ENCODE measurements around the gene FNDC1.

The FNDC1 gene

GRCh38 chr6:159299566-159299965 lies 130.4 kb downstream of the FNDC1 start:
- Mint-ChIP-seq H3K4me3 (no peak overlapping the region), H3K27ac (no peak overlapping the region), H3K36me3 (peaks cover 6% of the 10 kb centered on the region), H3K9me3 (no peaks in the 10 kb centered on the region), H3K4me1 (no peaks in the 10 kb centered on the region)
- no peak for DNase-seq (ENCODE audit: low spot score in 2 of 2)
- peak; percentile 24 for ATAC-seq

DNA sequence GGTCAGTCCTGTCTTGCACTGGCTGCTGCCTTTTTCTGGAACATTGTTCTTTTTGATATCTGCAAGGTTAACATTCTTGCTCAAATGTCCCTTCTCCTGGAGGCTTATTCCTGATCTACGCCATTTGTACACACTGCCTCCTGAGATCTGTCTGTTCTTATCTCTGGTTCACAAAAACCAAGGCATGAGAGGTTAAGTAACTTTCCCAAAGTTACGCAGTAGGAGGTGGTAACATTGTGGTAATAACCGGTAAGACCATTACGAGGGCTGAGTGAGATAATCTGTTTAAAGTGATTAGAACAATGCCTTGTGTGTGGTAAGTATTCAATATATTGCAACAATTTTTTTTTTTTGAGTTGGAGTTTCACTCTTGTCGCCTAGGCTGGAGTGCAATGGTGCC lies 132.1 kb downstream of the FNDC1 start:
- DNase-seq (ENCODE audit: low spot score in 2 of 2), result no peak
- Mint-ChIP-seq H3K9me3 (no peaks in the 10 kb centered on the region), H3K27ac (no peak overlapping the region), H3K4me3 (no peak overlapping the region), H3K36me3 (peaks cover 6% of the 10 kb centered on the region), H3K4me1 (no peaks in the 10 kb centered on the region)
- no peak for ATAC-seq

DNA sequence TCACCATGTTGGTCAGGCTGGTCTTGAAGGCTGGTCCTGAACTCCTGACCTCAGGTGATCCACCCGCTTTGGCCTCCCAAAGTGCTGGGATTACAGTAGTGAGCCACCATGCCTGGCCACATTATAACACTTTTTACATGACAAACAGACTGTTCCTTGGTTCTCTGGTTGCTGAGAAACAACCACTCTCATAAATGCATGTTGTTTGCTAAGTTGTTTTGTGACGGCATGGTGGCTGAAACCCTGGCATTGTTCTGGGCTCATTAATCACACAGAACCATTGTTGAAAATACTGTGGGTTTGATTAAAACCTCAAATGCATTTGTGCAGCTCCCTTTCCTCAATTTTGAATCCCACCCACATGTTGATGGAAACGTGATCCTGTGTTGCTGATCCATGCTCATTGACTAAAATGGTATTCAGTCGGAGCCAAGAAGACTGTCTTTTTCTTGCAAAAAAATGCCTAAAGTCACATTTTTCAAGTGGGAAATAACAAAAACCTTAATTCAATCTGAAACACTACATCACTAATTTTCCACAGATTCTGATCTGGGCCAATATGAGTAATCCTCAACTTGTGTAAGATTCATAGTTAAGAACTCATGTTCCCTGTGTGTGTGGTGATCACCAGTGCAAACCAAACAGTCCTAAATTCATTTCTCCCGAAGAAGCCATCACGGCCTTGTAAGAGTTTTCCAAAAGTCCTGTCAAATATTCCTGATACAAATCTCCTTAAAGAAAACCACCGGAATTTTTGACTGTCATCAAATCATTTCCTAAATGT lies 132.8 kb downstream of the FNDC1 start:
- no peaks in the 10 kb centered on the region for H3K9me3 Mint-ChIP-seq
- H3K27ac Mint-ChIP-seq, result no peak overlapping the region
- no peak for DNase-seq (ENCODE audit: low spot score in 2 of 2)
- H3K36me3 Mint-ChIP-seq, result peaks cover 6% of the 10 kb centered on the region
- no peaks in the 10 kb centered on the region for H3K4me1 Mint-ChIP-seq
- no peak for ATAC-seq
- no peak overlapping the region for H3K4me3 Mint-ChIP-seq

DNA sequence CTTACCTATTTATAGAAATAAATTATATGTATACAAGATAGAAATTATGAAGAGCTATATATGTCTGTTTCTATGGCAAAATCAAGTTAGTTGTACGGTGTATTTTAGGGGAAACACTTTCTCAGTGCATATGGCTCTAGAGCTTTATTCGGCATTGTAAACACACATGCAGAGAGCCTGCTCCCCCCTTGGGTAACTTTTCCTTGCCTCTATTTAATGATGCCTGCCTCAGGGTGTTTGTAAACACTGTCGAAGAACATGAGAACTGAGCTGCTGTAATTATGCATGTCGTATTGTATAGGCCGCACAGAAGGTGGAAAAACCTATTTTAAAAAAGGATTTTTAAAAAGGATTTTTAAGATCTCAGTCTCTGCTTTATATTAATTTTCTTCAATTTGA lies 133.4 kb downstream of the FNDC1 start:
- Mint-ChIP-seq H3K36me3 (peaks cover 6% of the 10 kb centered on the region), H3K27ac (no peak overlapping the region), H3K4me1 (no peaks in the 10 kb centered on the region), H3K4me3 (no peak overlapping the region), H3K9me3 (no peaks in the 10 kb centered on the region)
- DNase-seq (ENCODE audit: low spot score in 2 of 2) (no peak), ATAC-seq (no peak)

DNA sequence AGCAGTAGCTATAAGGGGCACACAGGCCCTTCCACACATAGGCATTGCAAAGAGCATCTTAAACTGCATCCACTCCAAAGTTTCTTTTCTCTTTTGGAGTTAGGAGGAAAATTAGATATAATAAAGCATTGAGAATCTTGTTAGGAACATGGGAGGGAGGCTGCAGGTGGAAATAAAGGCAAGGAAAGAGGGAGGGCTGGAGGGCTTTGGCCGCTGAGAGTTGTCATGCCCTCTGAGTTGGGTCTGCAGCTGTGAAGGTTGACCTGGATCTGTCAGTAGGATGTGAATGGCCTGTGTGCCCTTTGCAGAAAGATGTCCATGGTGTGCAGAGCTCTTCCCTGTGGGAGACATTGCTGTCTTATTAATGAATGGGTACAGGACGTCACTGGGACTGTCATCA lies 134.0 kb downstream of the FNDC1 start:
- DNase-seq (ENCODE audit: low spot score in 2 of 2) (no peak), ATAC-seq (no peak)
- no peak overlapping the region for H3K27ac Mint-ChIP-seq
- H3K4me1 Mint-ChIP-seq, result no peaks in the 10 kb centered on the region
- peaks cover 6% of the 10 kb centered on the region for H3K36me3 Mint-ChIP-seq
- no peak overlapping the region for H3K4me3 Mint-ChIP-seq
- H3K9me3 Mint-ChIP-seq, result no peaks in the 10 kb centered on the region

DNA sequence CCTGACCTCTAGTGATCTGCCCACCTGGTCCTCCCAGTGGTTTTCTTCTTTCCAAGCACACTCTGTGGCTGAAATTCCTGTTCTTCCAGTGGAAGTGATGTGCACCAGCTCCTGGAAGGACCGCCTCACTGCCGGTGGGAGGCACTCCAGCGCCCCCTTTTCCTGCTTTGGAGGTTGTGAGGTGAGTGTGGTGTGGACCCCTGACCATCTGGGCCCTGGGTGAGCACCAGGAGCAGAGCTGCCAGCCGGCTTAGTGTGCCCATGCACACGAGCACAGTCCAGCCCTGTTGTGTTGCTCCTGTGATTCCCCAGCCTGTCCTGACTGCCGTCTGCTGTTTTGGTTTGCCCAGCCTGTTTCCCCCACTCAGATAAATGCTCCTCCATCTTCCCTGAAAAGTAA lies 134.6 kb downstream of the FNDC1 start:
- no peak overlapping the region for H3K4me3 Mint-ChIP-seq
- H3K36me3 Mint-ChIP-seq, result peaks cover 6% of the 10 kb centered on the region
- DNase-seq (ENCODE audit: low spot score in 2 of 2) (no peak), ATAC-seq (no peak)
- no peaks in the 10 kb centered on the region for H3K4me1 Mint-ChIP-seq
- H3K27ac Mint-ChIP-seq, result no peak overlapping the region
- H3K9me3 Mint-ChIP-seq, result no peaks in the 10 kb centered on the region

DNA sequence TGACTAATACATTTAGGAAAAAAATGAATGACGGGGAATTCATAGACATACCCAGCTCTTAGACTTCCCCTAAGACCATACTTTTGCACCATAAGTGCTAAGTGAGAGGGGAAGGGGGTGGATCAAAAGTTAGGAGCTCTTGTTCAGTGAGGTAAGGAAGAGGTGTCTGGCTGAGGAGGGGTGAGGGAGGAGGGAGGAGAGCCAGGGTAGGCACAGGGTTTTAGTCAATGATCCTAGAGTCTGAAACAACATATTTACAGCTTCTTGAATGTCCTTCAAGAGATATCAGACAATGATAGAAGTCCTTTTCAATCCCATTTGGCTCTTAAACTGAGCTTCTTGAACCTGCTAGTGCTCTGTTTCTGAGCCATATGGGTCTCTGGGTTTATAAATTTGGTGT lies 135.4 kb downstream of the FNDC1 start:
- ATAC-seq, result no peak
- no peaks in the 10 kb centered on the region for H3K4me1 Mint-ChIP-seq
- H3K36me3 Mint-ChIP-seq, result peaks cover 6% of the 10 kb centered on the region
- H3K27ac Mint-ChIP-seq, result no peak overlapping the region
- no peak for DNase-seq (ENCODE audit: low spot score in 2 of 2)
- H3K9me3 Mint-ChIP-seq, result no peaks in the 10 kb centered on the region
- H3K4me3 Mint-ChIP-seq, result no peak overlapping the region

DNA sequence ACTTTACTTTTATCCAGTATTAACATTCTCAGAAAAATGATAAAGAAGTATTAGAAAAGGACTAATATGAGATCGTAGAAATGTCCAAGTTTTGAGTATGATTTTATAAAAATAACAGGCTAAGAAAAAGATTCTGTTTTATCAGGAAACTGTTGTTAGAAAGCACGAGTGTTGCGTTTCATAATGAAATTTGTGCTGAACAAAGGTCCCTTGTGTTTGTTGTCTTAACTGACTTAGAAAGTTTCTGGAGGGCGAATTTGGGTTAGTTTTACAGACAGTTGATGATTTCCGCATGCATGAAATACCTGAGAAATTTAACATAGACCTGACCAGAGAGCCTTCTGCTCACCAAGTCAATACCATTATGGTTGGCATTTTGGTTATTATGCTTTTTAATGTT lies 136.0 kb downstream of the FNDC1 start:
- no peak for ATAC-seq
- Mint-ChIP-seq H3K36me3 (peaks cover 6% of the 10 kb centered on the region), H3K9me3 (no peaks in the 10 kb centered on the region), H3K4me3 (no peak overlapping the region), H3K27ac (no peak overlapping the region), H3K4me1 (no peaks in the 10 kb centered on the region)
- no peak for DNase-seq (ENCODE audit: low spot score in 2 of 2)

DNA sequence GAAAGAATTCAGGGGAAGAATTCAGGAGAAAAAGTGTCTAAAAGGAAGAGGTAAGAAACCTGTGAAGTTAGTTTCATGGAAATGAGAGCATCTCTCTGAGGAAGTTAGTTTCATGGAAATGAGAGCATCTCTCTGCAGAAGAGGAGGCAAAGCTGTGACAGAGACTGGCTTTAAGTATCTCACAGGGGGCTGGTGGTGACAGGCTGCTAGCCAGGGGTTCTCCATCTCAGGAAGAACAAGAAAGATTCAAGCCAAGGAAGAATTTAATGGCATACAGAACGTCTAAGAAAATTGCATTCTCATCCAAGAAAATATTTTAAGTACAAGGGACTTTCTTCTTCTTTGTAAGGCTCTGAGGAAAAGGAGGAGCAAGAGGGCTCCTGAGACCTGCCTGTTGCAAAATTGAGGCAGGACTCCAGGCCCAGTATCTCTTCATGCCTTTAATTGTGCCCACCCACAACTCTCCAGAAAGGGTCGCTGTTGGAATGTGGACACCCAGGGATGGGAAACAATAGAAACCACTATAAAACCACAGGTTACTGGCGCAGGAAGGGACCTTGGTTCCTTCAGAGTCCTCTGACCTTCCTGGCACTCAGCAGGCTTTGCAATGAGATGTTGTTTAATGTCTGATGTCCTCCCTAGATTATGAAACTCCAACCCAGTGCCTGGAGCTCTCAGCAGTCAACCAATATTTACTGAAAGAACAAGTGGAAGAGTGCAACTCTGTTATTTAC lies 136.8 kb downstream of the FNDC1 start:
- no peak overlapping the region for H3K4me3 Mint-ChIP-seq
- H3K4me1 Mint-ChIP-seq, result no peaks in the 10 kb centered on the region
- H3K9me3 Mint-ChIP-seq, result no peaks in the 10 kb centered on the region
- no peak for ATAC-seq
- H3K36me3 Mint-ChIP-seq, result peaks cover 6% of the 10 kb centered on the region
- no peak overlapping the region for H3K27ac Mint-ChIP-seq
- DNase-seq (ENCODE audit: low spot score in 2 of 2), result no peak

- Mint-ChIP-seq H3K27ac (no peak overlapping the region), H3K36me3 (peaks cover 6% of the 10 kb centered on the region), H3K9me3 (no peaks in the 10 kb centered on the region), H3K4me3 (no peak overlapping the region), H3K4me1 (no peaks in the 10 kb centered on the region)
- ATAC-seq (no peak), DNase-seq (ENCODE audit: low spot score in 2 of 2) (no peak)
Measured at GRCh38 chr6:159307246-159307790, 138.1 kb downstream of the FNDC1 start.

DNA sequence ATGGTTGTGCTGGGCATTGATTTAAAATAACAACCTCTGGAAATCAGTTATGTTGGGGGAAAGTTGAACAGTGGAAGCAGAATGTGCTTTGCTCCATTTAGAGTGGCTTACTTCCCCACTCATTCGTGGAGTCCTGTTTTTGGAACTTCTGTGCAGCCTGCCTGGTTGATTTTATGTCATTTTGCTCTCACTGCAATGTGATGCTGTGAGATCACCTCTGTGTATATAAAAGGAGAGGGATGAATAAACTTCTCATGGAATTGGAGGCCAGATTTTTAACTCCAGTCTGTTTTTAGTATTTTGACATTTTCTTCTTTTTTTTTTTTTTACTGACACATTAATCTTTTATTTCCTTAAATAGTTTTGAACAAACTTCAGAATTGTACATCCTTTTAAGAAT lies 139.0 kb downstream of the FNDC1 start:
- ATAC-seq (no peak), DNase-seq (ENCODE audit: low spot score in 2 of 2) (no peak)
- Mint-ChIP-seq H3K27ac (no peak overlapping the region), H3K9me3 (no peaks in the 10 kb centered on the region), H3K4me3 (no peak overlapping the region), H3K36me3 (peaks cover 6% of the 10 kb centered on the region), H3K4me1 (no peaks in the 10 kb centered on the region)

DNA sequence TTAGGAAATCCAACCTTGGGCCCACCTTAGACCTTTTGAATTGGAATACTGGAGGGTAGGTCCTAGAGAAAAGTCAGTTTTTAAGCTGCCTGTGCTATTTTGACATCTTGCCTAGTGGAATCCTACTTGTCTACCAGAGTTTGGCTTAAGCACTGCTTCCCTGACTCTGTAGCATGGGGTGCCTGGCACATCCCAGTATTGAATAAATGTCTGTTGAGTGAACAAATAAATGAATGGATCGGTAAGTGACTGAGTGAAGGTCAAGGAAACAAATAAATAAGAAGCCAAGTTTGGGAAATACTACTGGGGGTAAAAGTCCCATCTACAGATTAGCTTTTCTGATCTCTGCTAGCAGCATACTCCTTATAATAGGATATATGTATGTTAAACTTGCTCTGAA lies 140.5 kb downstream of the FNDC1 start:
- Mint-ChIP-seq H3K36me3 (no peaks in the 10 kb centered on the region), H3K27ac (no peak overlapping the region), H3K9me3 (no peaks in the 10 kb centered on the region), H3K4me3 (no peak overlapping the region), H3K4me1 (no peaks in the 10 kb centered on the region)
- ATAC-seq (no peak), DNase-seq (ENCODE audit: low spot score in 2 of 2) (no peak)

DNA sequence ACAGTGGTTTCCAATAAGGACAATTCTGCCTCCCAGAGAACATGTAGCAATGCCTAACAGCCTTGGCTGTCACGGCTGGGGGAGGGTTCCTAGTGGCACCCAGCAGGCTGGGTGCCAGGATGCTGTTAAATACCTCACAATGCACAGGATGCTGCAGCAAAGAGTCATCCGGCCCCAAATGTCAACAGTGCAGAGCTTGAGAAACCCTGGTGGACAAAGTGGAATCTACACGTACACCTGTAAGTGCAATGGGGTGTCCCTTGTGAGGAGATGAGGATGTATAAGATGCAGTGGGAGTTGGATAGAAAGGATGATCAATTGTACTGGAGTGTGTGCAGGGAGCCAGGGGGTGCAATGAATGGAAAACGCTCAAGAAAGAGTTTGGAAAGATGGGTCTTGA lies 142.4 kb downstream of the FNDC1 start:
- DNase-seq (ENCODE audit: low spot score in 2 of 2) (no peak), ATAC-seq (peak; percentile 4)
- H3K36me3 Mint-ChIP-seq, result no peaks in the 10 kb centered on the region
- no peak overlapping the region for H3K4me3 Mint-ChIP-seq
- H3K4me1 Mint-ChIP-seq, result no peaks in the 10 kb centered on the region
- H3K27ac Mint-ChIP-seq, result no peak overlapping the region
- H3K9me3 Mint-ChIP-seq, result no peaks in the 10 kb centered on the region

GRCh38 chr6:159312206-159312605 lies 143.0 kb downstream of the FNDC1 start:
- no peak for DNase-seq (ENCODE audit: low spot score in 2 of 2)
- no peak for ATAC-seq
- Mint-ChIP-seq H3K4me1 (no peaks in the 10 kb centered on the region), H3K27ac (no peak overlapping the region), H3K4me3 (no peak overlapping the region), H3K9me3 (no peaks in the 10 kb centered on the region), H3K36me3 (no peaks in the 10 kb centered on the region)

DNA sequence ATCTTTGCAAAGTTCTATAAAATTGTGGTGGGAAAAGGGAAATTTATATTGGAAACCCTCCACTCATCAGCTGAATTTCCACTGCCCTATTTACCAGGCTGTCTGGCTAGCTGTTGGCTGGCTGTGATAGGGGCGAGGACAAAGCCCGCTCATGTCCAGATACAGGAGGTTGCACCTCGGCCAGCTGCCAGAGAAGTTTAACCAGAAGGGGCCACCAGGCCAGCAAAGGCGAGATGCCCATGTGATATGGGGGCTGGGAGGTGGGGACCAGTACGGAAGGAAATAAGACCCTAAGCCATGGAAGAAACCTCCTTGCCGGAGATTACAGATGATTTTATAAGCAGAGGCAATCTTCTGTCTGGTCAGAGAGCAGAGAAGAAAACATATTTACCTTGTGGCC lies 143.8 kb downstream of the FNDC1 start:
- DNase-seq (ENCODE audit: low spot score in 2 of 2), result no peak
- Mint-ChIP-seq H3K36me3 (no peaks in the 10 kb centered on the region), H3K9me3 (no peaks in the 10 kb centered on the region), H3K4me3 (no peak overlapping the region), H3K27ac (no peak overlapping the region), H3K4me1 (no peaks in the 10 kb centered on the region)
- ATAC-seq, result no peak

GRCh38 chr6:159315562-159315961 lies 146.4 kb downstream of the FNDC1 start:
- Mint-ChIP-seq H3K9me3 (no peaks in the 10 kb centered on the region), H3K27ac (no peak overlapping the region), H3K4me1 (no peaks in the 10 kb centered on the region), H3K36me3 (no peaks in the 10 kb centered on the region), H3K4me3 (no peak overlapping the region)
- DNase-seq (ENCODE audit: low spot score in 2 of 2) (no peak), ATAC-seq (peak; percentile 5)
